Testis (tissue), 3 donors: ENCODE measurements around the gene MC2R. TPM values are rescaled to one million over a fixed set of nuclear protein-coding genes. Genes with fewer than 3 reads are reported as not detected.

Experiments
- DNase-seq: peaks from one replicate; pipeline ENCODE4 v3.0.0-alpha.2; 2019
- H3K27ac ChIP-seq, 2 donors: fragments of 200-600 bp; sonication (generic); one replicate each; pipeline ENCODE4 v1.5.1; 2019
- H3K27me3 ChIP-seq: fragments of 200-600 bp; sonication (generic); one replicate; pipeline ENCODE4 v1.5.1; 2019
- H3K36me3 ChIP-seq: fragments of 200-600 bp; sonication (generic); one replicate; pipeline ENCODE4 v1.5.1; 2017; ENCODE audit warnings: low read depth; ENCODE audit errors: missing control alignments
- H3K4me1 ChIP-seq: fragments of 200-600 bp; sonication (generic); one replicate; pipeline ENCODE4 v1.5.1; 2019
- H3K4me3 ChIP-seq, 2 donors: fragments of 200-600 bp; sonication (generic); one replicate each; pipeline ENCODE4 v1.5.1; 2017 to 2019
- H3K9me3 ChIP-seq: fragments of 200-600 bp; sonication (generic); one replicate; pipeline ENCODE4 v1.5.1; 2017
- CTCF ChIP-seq, 3 experiments: fragments of 450-650 bp in 2 of 3; fragments of 200-600 bp in 1 of 3; sonication (generic) in 1 of 3; IDR thresholded peaks; one replicate each; pipeline ENCODE4 v1.5.1; 2016 to 2019; ENCODE audit warnings: antibody characterized with exemption in 3 of 3, mild to moderate bottlenecking in 2 of 3, moderate library complexity in 1 of 3
- POLR2A ChIP-seq: fragments of 450-650 bp; IDR thresholded peaks from one replicate; pipeline ENCODE4 v1.6.1; 2017; ENCODE audit warnings: antibody characterized with exemption, mild to moderate bottlenecking, moderate library complexity
- WGBS, 2 donors: methylation state at CpG; one replicate each; pipeline ENCODE4 v1.1.5; 2018; 5-methylcytosine and 5-hydroxymethylcytosine counted together
- intact Hi-C: fragments of 100-400 bp; cut with DNase I; formaldehyde crosslinking; loops from one replicate; pipeline ENCODE4 v1.15.1; 2023; ENCODE audit warnings: low total_unique reads
- polyA plus RNA-seq: library from polyadenylated mRNA; stranded (reverse); fragments of 350-450 nt; fragmentation: Illumina TruSeq; extraction: RNeasy Lipid Tissue Mini Kit (QIAGEN cat#74804); gene quantifications from one replicate; pipeline ENCODE4 v1.2.3, GENCODE V29; 2014; ENCODE audit warnings: low read depth, low replicate concordance; ENCODE audit not compliant: insufficient read depth
- total RNA-seq, 2 donors: library from RNA; depleted of rRNA; stranded (reverse); fragments of >200 nt; gene quantifications; one replicate each; pipeline ENCODE4 v1.2.3, GENCODE V29; 2016

The MC2R gene
- total and polyA plus RNA-seq, 3 donors from 2014 or later: 0.24 TPM; not detected in 2

- WGBS, 2 donors: 70 to 75% methylated on average over 10 of the region's 10 CpGs
- no peak for TF ChIP-seq CTCF (IDR thresholded peaks at IDR 0.05)
- no peak for TF ChIP-seq POLR2A
Observed at GRCh38 chr18:13913205-13913604, 2.1 kb downstream of the MC2R start.

GRCh38 chr18:13912601-13913000 lies 2.7 kb downstream of the MC2R start:
- peaks cover 9% of the 10 kb centered on the region for H3K4me1 ChIP-seq
- no peak overlapping the region for H3K4me3 ChIP-seq
- H3K36me3 ChIP-seq: no peaks in the 10 kb centered on the region
- no peak overlapping the region for H3K27ac ChIP-seq
- no peaks in the 10 kb centered on the region for H3K27me3 ChIP-seq
- H3K9me3 ChIP-seq: no peaks in the 10 kb centered on the region
- DNase-seq: no peak
- intact Hi-C loops: no loop called here
- no peak for TF ChIP-seq POLR2A
- TF ChIP-seq CTCF (IDR thresholded peaks at IDR 0.05): no peak
- WGBS, 2 donors: 79 to 80% methylated on average over 9 of the region's 9 CpGs

More at GRCh38 chr18:13913205-13913604, 2.1 kb downstream of the MC2R start:
- no peak for DNase-seq
- Histone ChIP-seq H3K27me3 (no peaks in the 10 kb centered on the region), H3K27ac (no peak overlapping the region), H3K36me3 (no peaks in the 10 kb centered on the region), H3K4me1 (peaks cover 9% of the 10 kb centered on the region), H3K4me3 (no peak overlapping the region), H3K9me3 (no peaks in the 10 kb centered on the region)
- intact Hi-C loops: no loop called here

- H3K4me1 ChIP-seq: peaks cover under 1% of the 10 kb centered on the region
- no peak overlapping the region for H3K27ac ChIP-seq
- no peak for DNase-seq
- no peaks in the 10 kb centered on the region for H3K27me3 ChIP-seq
- intact Hi-C loops: no loop called here
- H3K9me3 ChIP-seq: no peaks in the 10 kb centered on the region
- no peak overlapping the region for H3K4me3 ChIP-seq
- WGBS, 2 donors: 70 to 80% methylated on average over 6 of the region's 6 CpGs
- no peaks in the 10 kb centered on the region for H3K36me3 ChIP-seq
- TF ChIP-seq POLR2A: no peak
- no peak for TF ChIP-seq CTCF (IDR thresholded peaks at IDR 0.05)
Observed at GRCh38 chr18:13910986-13911385, 4.3 kb downstream of the MC2R start.

GRCh38 chr18:13910501-13910900 lies 4.8 kb downstream of the MC2R start:
- DNase-seq: no peak
- no peaks in the 10 kb centered on the region for H3K36me3 ChIP-seq
- no peak overlapping the region for H3K4me3 ChIP-seq
- TF ChIP-seq CTCF (IDR thresholded peaks at IDR 0.05): no peak
- TF ChIP-seq POLR2A: no peak
- H3K27ac ChIP-seq: no peak overlapping the region
- no peaks in the 10 kb centered on the region for H3K27me3 ChIP-seq
- no peaks in the 10 kb centered on the region for H3K9me3 ChIP-seq
- intact Hi-C loops: no loop called here
- H3K4me1 ChIP-seq: no peaks in the 10 kb centered on the region

GRCh38 chr18:13909141-13909940 lies 6.0 kb downstream of the MC2R start:
- Histone ChIP-seq H3K4me1 (no peaks in the 10 kb centered on the region), H3K27ac (no peak overlapping the region), H3K9me3 (no peaks in the 10 kb centered on the region), H3K4me3 (no peak overlapping the region), H3K27me3 (no peaks in the 10 kb centered on the region), H3K36me3 (no peaks in the 10 kb centered on the region)
- no peak for DNase-seq
- 81% methylated on average over 4 of the region's 4 CpGs for WGBS, 2 donors
- intact Hi-C loops: no loop called here
- TF ChIP-seq POLR2A (no peak), CTCF (IDR thresholded peaks at IDR 0.05) (no peak)
